RKO (cell line): ENCODE measurements around the gene MPZ.
"Not testable (repeated sequence)": the region's sequence is repeated elsewhere in the genome, so short reads cannot be mapped to it uniquely, and the experiment has no call there.

Experiments
- DNase-seq: peaks from one replicate; pipeline ENCODE4 v3.0.0-alpha.2; 2016; ENCODE audit warnings: low spot score

The MPZ gene

DNA sequence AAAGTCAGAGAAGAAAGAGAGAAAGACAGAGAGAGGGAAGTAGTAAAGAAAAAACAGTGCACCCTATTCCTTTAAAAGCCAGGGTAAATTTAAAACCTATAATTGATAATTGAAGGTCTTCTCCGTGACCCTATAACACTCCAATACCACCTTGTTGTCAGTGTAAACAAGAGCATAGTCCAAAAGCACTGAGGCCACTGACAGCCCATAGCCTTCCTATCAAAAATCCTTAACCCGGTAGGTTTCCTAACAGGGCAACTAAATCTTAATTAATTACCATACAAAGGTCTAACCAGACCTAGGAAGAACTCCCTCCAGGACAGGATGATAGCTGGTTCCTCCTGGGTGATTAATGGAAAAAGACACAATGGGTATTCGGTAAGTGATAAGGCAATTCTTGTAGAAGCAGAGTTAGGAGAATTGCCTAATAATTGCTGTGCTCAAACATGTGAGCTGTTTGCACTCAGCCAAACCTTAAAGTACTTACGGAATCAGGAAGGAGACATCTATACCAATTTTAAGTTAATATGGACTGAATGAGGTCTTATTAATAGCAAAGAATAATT, 53.7 kb downstream of the MPZ start:
- not testable (repeated sequence) for DNase-seq

DNA sequence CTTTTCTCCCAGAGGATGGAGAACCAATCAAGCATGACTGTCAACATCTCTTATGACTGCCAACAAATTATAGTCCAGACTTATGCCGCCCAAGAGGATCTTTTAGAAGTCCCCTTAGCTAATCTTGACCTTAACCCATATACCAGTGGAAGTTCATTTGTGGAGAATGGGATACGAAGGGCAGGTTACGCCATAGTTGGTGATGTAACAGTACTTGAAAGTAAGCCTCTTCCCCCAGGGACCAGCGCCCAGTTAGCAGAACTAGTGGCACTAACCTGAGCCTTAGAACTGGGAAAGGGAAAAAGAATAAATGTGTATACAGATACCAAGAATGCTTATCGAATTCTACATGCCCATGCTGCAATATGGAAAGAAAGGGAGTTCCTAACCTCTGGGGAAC, 54.5 kb downstream of the MPZ start:
- DNase-seq: not testable (repeated sequence)
